GM12892 (cell line): ENCODE measurements around the gene SHISA6. TPM values are rescaled to one million over a fixed set of nuclear protein-coding genes. Genes with fewer than 3 reads are reported as not detected.

ENCODE experiments used
- DNase-seq: peaks from one replicate; pipeline ENCODE4 v3.0.0; 2011; ENCODE audit not compliant: insufficient read length
- FAIRE-seq: peaks from 2 replicates; lab custom pipeline; 2011; peaks lifted over from hg19 to GRCh38; lab: Jason Lieb, UNC
- POLR2A ChIP-seq: IDR thresholded peaks from 2 replicates; pipeline ENCODE4 v1.6.1; 2011; ENCODE audit warnings: low read depth, low read length, control low read depth
- POLR2AphosphoS5 ChIP-seq: IDR thresholded peaks from 2 replicates; pipeline ENCODE4 v1.6.1; 2011; ENCODE audit warnings: low read depth, low read length, control low read depth
- TAF1 ChIP-seq: IDR thresholded peaks from 2 replicates; pipeline ENCODE4 v1.6.1; 2011; ENCODE audit warnings: low read depth, mild to moderate bottlenecking, control low read depth, low read length, borderline replicate concordance
- polyA plus RNA-seq: library from polyadenylated mRNA; unstranded; fragments of >200 nt; gene quantifications from one replicate; pipeline ENCODE4 v1.2.1, GENCODE V29; 2012; ENCODE audit warnings: missing spikeins, inconsistent platforms; ENCODE audit not compliant: missing spikeins

SHISA6 gene
- polyA plus RNA-seq: not detected

GRCh38 chr17:11240841-11241610 lies at the start of gene SHISA6:
SHISA6 (plus strand) TSS chr17:11241213.
- DNase-seq (no peak), FAIRE-seq (no peak)
- TF ChIP-seq TAF1: no peak
- TF ChIP-seq POLR2A: no peak
- TF ChIP-seq POLR2AphosphoS5: no peak

- FAIRE-seq: no peak
- TF ChIP-seq POLR2A (no peak), POLR2AphosphoS5 (no peak), TAF1 (no peak)
- no peak for DNase-seq
These were observed 45.2 kb upstream of the SHISA6 start for GRCh38 chr17:11195801-11196200.

GRCh38 chr17:11204991-11205390 lies 36.0 kb upstream of the SHISA6 start:
- DNase-seq (no peak), FAIRE-seq (no peak)
- TF ChIP-seq TAF1: no peak
- TF ChIP-seq POLR2AphosphoS5: no peak
- TF ChIP-seq POLR2A: no peak

GRCh38 chr17:11205659-11206058 lies 35.4 kb upstream of the SHISA6 start:
- no peak for TF ChIP-seq TAF1
- TF ChIP-seq POLR2A: no peak
- TF ChIP-seq POLR2AphosphoS5: no peak
- no peak for FAIRE-seq
- DNase-seq: no peak

GRCh38 chr17:11209906-11210305 lies 31.1 kb upstream of the SHISA6 start:
- no peak for TF ChIP-seq POLR2A
- TF ChIP-seq POLR2AphosphoS5: no peak
- TF ChIP-seq TAF1: no peak
- DNase-seq: no peak
- no peak for FAIRE-seq

GRCh38 chr17:11212792-11213191 lies 28.2 kb upstream of the SHISA6 start:
- DNase-seq (no peak), FAIRE-seq (no peak)
- TF ChIP-seq POLR2A (no peak), POLR2AphosphoS5 (no peak), TAF1 (no peak)

GRCh38 chr17:11216976-11217375 lies 24.0 kb upstream of the SHISA6 start:
- DNase-seq: no peak
- TF ChIP-seq POLR2AphosphoS5 (no peak), POLR2A (no peak), TAF1 (no peak)
- FAIRE-seq: no peak

- TF ChIP-seq POLR2AphosphoS5 (no peak), POLR2A (no peak), TAF1 (no peak)
- FAIRE-seq: no peak
- no peak for DNase-seq
These were observed 19.8 kb upstream of the SHISA6 start for GRCh38 chr17:11221196-11221595.

GRCh38 chr17:11221721-11222120 lies 19.3 kb upstream of the SHISA6 start:
- no peak for TF ChIP-seq POLR2AphosphoS5
- TF ChIP-seq TAF1: no peak
- FAIRE-seq: no peak
- no peak for DNase-seq

GRCh38 chr17:11238705-11239104 lies 2.3 kb upstream of the SHISA6 start:
- no peak for TF ChIP-seq POLR2A
- no peak for TF ChIP-seq POLR2AphosphoS5
- TF ChIP-seq TAF1: no peak
- DNase-seq: no peak
- FAIRE-seq: no peak

- TF ChIP-seq POLR2A (no peak), TAF1 (no peak), POLR2AphosphoS5 (no peak)
- DNase-seq (no peak), FAIRE-seq (no peak)
These were observed 1.5 kb upstream of the SHISA6 start for GRCh38 chr17:11239379-11239970.

- no peak for DNase-seq
- TF ChIP-seq POLR2A (no peak), POLR2AphosphoS5 (no peak), TAF1 (no peak)
- no peak for FAIRE-seq
These were observed 772 bp upstream of the SHISA6 start for GRCh38 chr17:11240041-11240840.

GRCh38 chr17:11241611-11242226 lies 706 bp downstream of the SHISA6 start:
- TF ChIP-seq POLR2AphosphoS5: no peak
- TF ChIP-seq POLR2A: no peak
- TF ChIP-seq TAF1: no peak
- FAIRE-seq (no peak), DNase-seq (no peak)
